ENCODE measurements around the gene GLYR1. TPM values are rescaled to one million over a fixed set of nuclear protein-coding genes. Genes with fewer than 3 reads are reported as not detected.

The GLYR1 gene
- total and polyA plus RNA-seq, 2 donors (not counting 3 experiments of a cell fraction or from before 2014, with no cell fraction given): 47.9 to 107 TPM

- FAIRE-seq: no peak
- Histone ChIP-seq H3K4me1 (ENCODE audit: control insufficient read depth, extremely low read depth, insufficient read depth, low read length) (no peaks in the 10 kb centered on the region), H3K9ac (replicated peaks; ENCODE audit: extremely low read depth, insufficient read depth, low read length) (no peak overlapping the region), H3K79me2 (ENCODE audit: control insufficient read depth, insufficient read depth, low read length) (peaks cover 13% of the 10 kb centered on the region), H3K27me3 (ENCODE audit: control insufficient read depth in 2 of 2, insufficient read depth in 2 of 2, low read length in 2 of 2) (no peaks in the 10 kb centered on the region), H3K9me1 (replicated peaks; ENCODE audit: control insufficient read depth, extremely low read depth, insufficient read depth, low read length) (no peaks in the 10 kb centered on the region), H4K20me1 (replicated peaks; ENCODE audit: control insufficient read depth, extremely low read depth, insufficient read depth, low read length) (no peaks in the 10 kb centered on the region), H2AFZ (ENCODE audit: low read depth, low read length) (no peak overlapping the region), H3K4me3 (replicated peaks in 1 of 3; ENCODE audit: insufficient read depth in 1 of 3, low read depth in 1 of 3, low read length in 3 of 3) (no peak overlapping the region), H3K9me3 (replicated peaks; ENCODE audit: control insufficient read depth, insufficient read depth, low read length) (no peaks in the 10 kb centered on the region), H3K27ac (ENCODE audit: insufficient read depth, low read depth, low read length) (no peak overlapping the region), H3K36me3 (ENCODE audit: control insufficient read depth in 2 of 2, extremely low read depth in 1 of 2, insufficient read depth in 2 of 2, low read length in 2 of 2) (peaks cover 28 to 57% of the 10 kb centered on the region in 2 experiments), H3K4me2 (ENCODE audit: insufficient read depth, low read length) (no peak overlapping the region)
- CTCF ChIA-PET: interaction anchor here (1.2 to 1.3 kb wide), 2 partner anchors 16 to 84 kb away, joined by 3 read pairs; no protein-coding TSS in a partner anchor
- dilution Hi-C loops (cut with MboI; ENCODE audit: extremely low pct_ligation_motif_present, low sequenced_read_pairs) (no loop called here), intact Hi-C loops (cut with micrococcal nuclease) (no loop called here)
- TF ChIP-seq JUN (IDR thresholded peaks at IDR 0.05; ENCODE audit: borderline replicate concordance, insufficient read depth, insufficient read length, low read depth) (no peak), POLR2A (IDR thresholded peaks at IDR 0.05; ENCODE audit: low read depth, low read length) (no peak), FOS (IDR thresholded peaks at IDR 0.05; ENCODE audit: borderline replicate concordance, insufficient read depth, low read length) (no peak), EZH2 (IDR thresholded peaks at IDR 0.05; ENCODE audit: borderline replicate concordance, low read depth, low read length, severe bottlenecking) (no peak), GATA2 (IDR thresholded peaks at IDR 0.05; ENCODE audit: insufficient read depth, insufficient read length, low read depth, low read length) (no peak), MYC (IDR thresholded peaks at IDR 0.05; ENCODE audit: low read depth, low read length) (no peak), CTCF (IDR thresholded peaks at IDR 0.05; ENCODE audit: extremely low read depth in 1 of 2, insufficient read depth in 1 of 2, low read depth in 1 of 2, low read length in 2 of 2) (no peak), POLR2AphosphoS5 (IDR thresholded peaks at IDR 0.05; ENCODE audit: insufficient read depth, low read depth, low read length) (no peak)
- TF ChIP-seq, protein P1, sequence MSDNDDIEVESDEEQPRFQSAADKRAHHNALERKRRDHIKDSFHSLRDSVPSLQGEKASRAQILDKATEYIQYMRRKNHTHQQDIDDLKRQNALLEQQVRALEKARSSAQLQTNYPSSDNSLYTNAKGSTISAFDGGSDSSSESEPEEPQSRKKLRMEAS (IDR thresholded peaks at IDR 0.05; ENCODE audit: insufficient read depth, insufficient read length): no peak
- POLR2A ChIA-PET: no interaction called here
- DNase-seq (ENCODE audit: low read depth, low spot score): no peak
- BruUV-seq (replicated peaks): no TSS peak
These were observed 26.0 kb upstream of the GLYR1 start for GRCh38 chr16:4873091-4873490.

All from endothelial cell of umbilical vein (primary cell).